ENCODE data around the gene PAX2.

PAX2 gene

GRCh38 chr10:100864036-100864885 lies 118.9 kb downstream of the PAX2 start:
- no peak for DNase-seq

- DNase-seq, result no peak
These were observed 119.6 kb downstream of the PAX2 start for GRCh38 chr10:100864978-100865377.

- DNase-seq, result no peak
These were observed 120.6 kb downstream of the PAX2 start for GRCh38 chr10:100866010-100866409.

GRCh38 chr10:100866575-100867098 lies 121.3 kb downstream of the PAX2 start:
- DNase-seq, result no peak

- DNase-seq, result no peak
These were observed 122.0 kb downstream of the PAX2 start for GRCh38 chr10:100867261-100867963.

- DNase-seq, result no peak
These were observed 123.0 kb downstream of the PAX2 start for GRCh38 chr10:100868382-100868781.

- no peak for DNase-seq
These were observed 124.0 kb downstream of the PAX2 start for GRCh38 chr10:100869399-100869798.

- peak; percentile 4 for DNase-seq
These were observed 126.8 kb downstream of the PAX2 start for GRCh38 chr10:100872034-100872791.

GRCh38 chr10:100873146-100873826 lies 127.9 kb downstream of the PAX2 start:
- DNase-seq, result no peak

- DNase-seq, result no peak
These were observed 128.5 kb downstream of the PAX2 start for GRCh38 chr10:100873827-100874326.

GRCh38 chr10:100874702-100875483 lies 129.5 kb downstream of the PAX2 start:
- no peak for DNase-seq

- no peak for DNase-seq
These were observed 130.2 kb downstream of the PAX2 start for GRCh38 chr10:100875484-100876166.

GRCh38 chr10:100876585-100877460 lies 131.4 kb downstream of the PAX2 start:
- DNase-seq, result no peak

- DNase-seq, result no peak
These were observed 132.1 kb downstream of the PAX2 start for GRCh38 chr10:100877461-100877850.

GRCh38 chr10:100878291-100878910 lies 133.0 kb downstream of the PAX2 start:
- peak; percentile 51 for DNase-seq

All from T1000 (cell line).